Ovary (tissue), 3 donors: Measurements from ENCODE around the gene TMEM94.

Experiments used
- CTCF ChIP-seq, 3 donors: fragments of 450-650 bp in 2 of 3; fragments of 200-600 bp in 1 of 3; IDR thresholded peaks; one replicate each; pipeline versions ENCODE4 v1.5.1 to v1.8.0; 2016 to 2022; ENCODE audit warnings: antibody characterized with exemption in 3 of 3, mild to moderate bottlenecking in 1 of 3
- POLR2A ChIP-seq: fragments of 450-650 bp; IDR thresholded peaks from one replicate; pipeline ENCODE4 v1.6.1; 2017; ENCODE audit warnings: antibody characterized with exemption, mild to moderate bottlenecking, moderate library complexity
- donor health status: DM: no; HTN: no; CAD: no.

DNA sequence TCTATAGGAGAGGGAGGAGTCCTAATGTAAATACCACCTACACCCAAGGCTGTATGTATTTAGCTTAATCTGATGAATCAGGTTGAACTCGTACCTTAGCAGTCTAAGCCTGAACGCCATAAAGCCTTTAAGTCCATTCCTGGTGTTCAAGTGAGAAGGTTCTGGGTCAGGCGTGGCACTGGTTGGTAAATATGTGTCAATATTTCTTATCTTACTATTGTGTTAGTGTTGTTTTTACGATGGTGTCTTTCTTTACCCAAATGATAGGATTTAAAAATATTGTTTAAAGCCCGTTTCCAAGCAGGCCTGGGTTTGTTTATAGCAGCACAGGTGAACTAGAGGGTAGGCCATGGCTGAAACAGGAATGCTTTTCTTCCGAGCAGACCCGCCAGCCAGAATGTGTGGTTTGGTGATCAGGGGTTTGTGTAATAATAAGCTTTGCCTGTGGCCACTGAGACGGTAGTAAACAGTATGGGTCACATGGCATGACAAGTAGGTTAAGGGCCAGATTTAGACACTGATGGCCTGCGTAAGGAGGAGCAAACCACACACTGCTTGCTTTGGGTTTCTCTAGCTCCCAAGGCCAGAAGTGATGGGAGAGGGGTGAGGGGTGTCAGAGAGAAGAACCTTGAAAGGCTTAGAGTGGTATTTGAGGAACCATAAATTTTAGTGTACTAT, 3.3 kb downstream of the TMEM94 start:
- no peak for TF ChIP-seq CTCF (IDR thresholded peaks at IDR 0.05)
- no peak for TF ChIP-seq POLR2A
